Measurements from ENCODE around the gene PAK1IP1. TPM values are rescaled to one million over a fixed set of nuclear protein-coding genes. Genes with fewer than 3 reads are reported as not detected.

Gene PAK1IP1
- total and polyA plus RNA-seq, 10 of the 15 experiments (the other 5 are each of a cell fraction or from before 2014, with no cell fraction given): 26.0 to 98.5 (median 47.8) TPM

DNA sequence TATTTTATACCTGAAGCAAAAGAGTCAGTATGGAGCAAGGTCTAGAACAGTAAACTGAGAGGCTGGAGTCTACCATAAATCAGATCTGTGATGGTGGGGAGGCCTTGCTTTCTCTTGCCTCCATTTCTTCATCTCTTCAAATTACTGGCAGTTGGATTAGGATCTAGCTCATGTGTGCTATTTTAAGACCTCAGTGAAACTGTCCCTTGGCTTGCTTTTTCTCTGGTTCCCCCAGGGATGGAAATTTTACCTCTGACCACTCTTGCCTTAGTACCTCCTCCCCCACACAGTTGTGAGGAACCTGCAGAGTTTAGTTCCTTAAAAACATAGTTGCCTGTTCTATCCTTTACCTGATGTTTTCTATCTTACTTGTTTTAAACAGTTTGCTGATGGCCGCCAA, 61.3 kb downstream of the PAK1IP1 start (continued):
- TF ChIP-seq, protein P1, sequence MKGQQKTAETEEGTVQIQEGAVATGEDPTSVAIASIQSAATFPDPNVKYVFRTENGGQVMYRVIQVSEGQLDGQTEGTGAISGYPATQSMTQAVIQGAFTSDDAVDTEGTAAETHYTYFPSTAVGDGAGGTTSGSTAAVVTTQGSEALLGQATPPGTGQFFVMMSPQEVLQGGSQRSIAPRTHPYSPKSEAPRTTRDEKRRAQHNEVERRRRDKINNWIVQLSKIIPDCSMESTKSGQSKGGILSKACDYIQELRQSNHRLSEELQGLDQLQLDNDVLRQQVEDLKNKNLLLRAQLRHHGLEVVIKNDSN (IDR thresholded peaks at IDR 0.05; ENCODE audit: borderline replicate concordance, extremely low read length, insufficient read depth, low read depth, low read length): no peak
- no peak for TF ChIP-seq DPF2 (IDR thresholded peaks at IDR 0.05)
- TF ChIP-seq KLF5 (IDR thresholded peaks at IDR 0.05; ENCODE audit: partially characterized antibody): no peak
- TF ChIP-seq, protein P2, sequence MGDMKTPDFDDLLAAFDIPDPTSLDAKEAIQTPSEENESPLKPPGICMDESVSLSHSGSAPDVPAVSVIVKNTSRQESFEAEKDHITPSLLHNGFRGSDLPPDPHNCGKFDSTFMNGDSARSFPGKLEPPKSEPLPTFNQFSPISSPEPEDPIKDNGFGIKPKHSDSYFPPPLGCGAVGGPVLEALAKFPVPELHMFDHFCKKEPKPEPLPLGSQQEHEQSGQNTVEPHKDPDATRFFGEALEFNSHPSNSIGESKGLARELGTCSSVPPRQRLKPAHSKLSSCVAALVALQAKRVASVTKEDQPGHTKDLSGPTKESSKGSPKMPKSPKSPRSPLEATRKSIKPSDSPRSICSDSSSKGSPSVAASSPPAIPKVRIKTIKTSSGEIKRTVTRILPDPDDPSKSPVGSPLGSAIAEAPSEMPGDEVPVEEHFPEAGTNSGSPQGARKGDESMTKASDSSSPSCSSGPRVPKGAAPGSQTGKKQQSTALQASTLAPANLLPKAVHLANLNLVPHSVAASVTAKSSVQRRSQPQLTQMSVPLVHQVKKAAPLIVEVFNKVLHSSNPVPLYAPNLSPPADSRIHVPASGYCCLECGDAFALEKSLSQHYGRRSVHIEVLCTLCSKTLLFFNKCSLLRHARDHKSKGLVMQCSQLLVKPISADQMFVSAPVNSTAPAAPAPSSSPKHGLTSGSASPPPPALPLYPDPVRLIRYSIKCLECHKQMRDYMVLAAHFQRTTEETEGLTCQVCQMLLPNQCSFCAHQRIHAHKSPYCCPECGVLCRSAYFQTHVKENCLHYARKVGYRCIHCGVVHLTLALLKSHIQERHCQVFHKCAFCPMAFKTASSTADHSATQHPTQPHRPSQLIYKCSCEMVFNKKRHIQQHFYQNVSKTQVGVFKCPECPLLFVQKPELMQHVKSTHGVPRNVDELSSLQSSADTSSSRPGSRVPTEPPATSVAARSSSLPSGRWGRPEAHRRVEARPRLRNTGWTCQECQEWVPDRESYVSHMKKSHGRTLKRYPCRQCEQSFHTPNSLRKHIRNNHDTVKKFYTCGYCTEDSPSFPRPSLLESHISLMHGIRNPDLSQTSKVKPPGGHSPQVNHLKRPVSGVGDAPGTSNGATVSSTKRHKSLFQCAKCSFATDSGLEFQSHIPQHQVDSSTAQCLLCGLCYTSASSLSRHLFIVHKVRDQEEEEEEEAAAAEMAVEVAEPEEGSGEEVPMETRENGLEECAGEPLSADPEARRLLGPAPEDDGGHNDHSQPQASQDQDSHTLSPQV (IDR thresholded peaks at IDR 0.05): no peak
- no peak for TF ChIP-seq SMC3 (IDR thresholded peaks at IDR 0.05; ENCODE audit: borderline replicate concordance, low read length)
- TF ChIP-seq WRNIP1 (IDR thresholded peaks at IDR 0.05; ENCODE audit: borderline replicate concordance, low read depth, low read length): no peak
- no peak for TF ChIP-seq CHD4 (IDR thresholded peaks at IDR 0.05)
- no peak for TF ChIP-seq POLR2AphosphoS5 (IDR thresholded peaks at IDR 0.05; ENCODE audit: low read length)
- TF ChIP-seq NRF1 (conservative IDR thresholded peaks at IDR 0.05; ENCODE audit: low read depth, low read length): no peak

Small RNAs within 50 kb of the gene (small RNA-seq; reads per million reads assigned to genes)
- gene RF00019 (not detected), gene RNA5SP203 (not detected)

Other genes starting within 250 kb of the PAK1IP1 start
- gene GCNT2, start 173.6 kb upstream of the PAK1IP1 start, total RNA-seq (2014; rRNA removed): 16.0 and 17.9 TPM in 2 replicates
- 21.6 and 23.2 TPM in 2 replicates for gene GCNT2, start 173.6 kb upstream of the PAK1IP1 start, total RNA-seq (2014; rRNA removed; fragmentation: Illumina TruSeq; extraction: Trizol)
- 12.0 and 15.3 TPM in 2 replicates for gene GCNT2, start 173.6 kb upstream of the PAK1IP1 start, total RNA-seq (2021)
- 5.0 and 6.8 TPM in 2 replicates for gene GCNT2, start 173.6 kb upstream of the PAK1IP1 start, polyA plus RNA-seq (2011; rRNA removed)
- 14.6 and 18.9 TPM in 2 replicates for gene GCNT2, start 173.6 kb upstream of the PAK1IP1 start, polyA plus RNA-seq (2014; fragmentation: Illumina TruSeq; extraction: Trizol)
- 1 to 10 TPM; 5.8 to 7.2 TPM for gene GCNT2, start 173.6 kb upstream of the PAK1IP1 start, polyA plus RNA-seq (2014; fragmentation: Nextera tagmentation; extraction: Ambion mirVana)
- gene GCNT2, start 173.6 kb upstream of the PAK1IP1 start, polyA plus RNA-seq (2014; rRNA removed): 10.4 and 11.0 TPM in 2 replicates
- gene GCNT2, start 173.6 kb upstream of the PAK1IP1 start, polyA plus RNA-seq (2016; fragmentation: Nextera tagmentation; extraction: Ambion mirVana): 10 to 100 TPM; 11.0 to 12.7 TPM
- gene C6orf52, start 356 bp upstream of the PAK1IP1 start, total RNA-seq (2014; rRNA removed): 2.7 and 3.3 TPM in 2 replicates
- 2.8 and 4.1 TPM in 2 replicates for gene C6orf52, start 356 bp upstream of the PAK1IP1 start, total RNA-seq (2014; rRNA removed; fragmentation: Illumina TruSeq; extraction: Trizol)
- gene C6orf52, start 356 bp upstream of the PAK1IP1 start, total RNA-seq (2021): 3.0 and 3.2 TPM in 2 replicates
- 5.5 and 6.0 TPM in 2 replicates for gene C6orf52, start 356 bp upstream of the PAK1IP1 start, polyA plus RNA-seq (2011; rRNA removed)
- gene C6orf52, start 356 bp upstream of the PAK1IP1 start, polyA plus RNA-seq (2014; fragmentation: Illumina TruSeq; extraction: Trizol): 4.3 and 5.7 TPM in 2 replicates
- 10 to 100 TPM; 13.1 to 15.1 TPM for gene C6orf52, start 356 bp upstream of the PAK1IP1 start, polyA plus RNA-seq (2014; fragmentation: Nextera tagmentation; extraction: Ambion mirVana)
- gene C6orf52, start 356 bp upstream of the PAK1IP1 start, polyA plus RNA-seq (2014; rRNA removed): 1.7 and 2.9 TPM in 2 replicates
- gene C6orf52, start 356 bp upstream of the PAK1IP1 start, polyA plus RNA-seq (2016; fragmentation: Nextera tagmentation; extraction: Ambion mirVana): 1 to 10 TPM; 7.4 to 9.3 TPM
- gene TMEM14C, start 28.1 kb downstream of the PAK1IP1 start, total RNA-seq (2014; rRNA removed): 72.9 and 80.4 TPM in 2 replicates
- gene TMEM14C, start 28.1 kb downstream of the PAK1IP1 start, total RNA-seq (2014; rRNA removed; fragmentation: Illumina TruSeq; extraction: Trizol): 66.0 and 71.7 TPM in 2 replicates
- gene TMEM14C, start 28.1 kb downstream of the PAK1IP1 start, total RNA-seq (2021): 67.1 and 75.1 TPM in 2 replicates
- 164 and 234 TPM in 2 replicates for gene TMEM14C, start 28.1 kb downstream of the PAK1IP1 start, polyA plus RNA-seq (2011; rRNA removed)
- 87.2 and 98.3 TPM in 2 replicates for gene TMEM14C, start 28.1 kb downstream of the PAK1IP1 start, polyA plus RNA-seq (2014; fragmentation: Illumina TruSeq; extraction: Trizol)
- gene TMEM14C, start 28.1 kb downstream of the PAK1IP1 start, polyA plus RNA-seq (2014; fragmentation: Nextera tagmentation; extraction: Ambion mirVana): 100 to 1,000 TPM; 169 to 224 TPM
- gene TMEM14C, start 28.1 kb downstream of the PAK1IP1 start, polyA plus RNA-seq (2014; rRNA removed): 77.9 and 103 TPM in 2 replicates
- 100 to 1,000 TPM; 199 to 207 TPM for gene TMEM14C, start 28.1 kb downstream of the PAK1IP1 start, polyA plus RNA-seq (2016; fragmentation: Nextera tagmentation; extraction: Ambion mirVana)
- gene TMEM14B, start 52.8 kb downstream of the PAK1IP1 start, total RNA-seq (2014; rRNA removed): 88.5 and 97.1 TPM in 2 replicates
- gene TMEM14B, start 52.8 kb downstream of the PAK1IP1 start, total RNA-seq (2014; rRNA removed; fragmentation: Illumina TruSeq; extraction: Trizol): 93.2 and 94.0 TPM in 2 replicates
- 80.5 and 90.0 TPM in 2 replicates for gene TMEM14B, start 52.8 kb downstream of the PAK1IP1 start, total RNA-seq (2021)
- 167 and 257 TPM in 2 replicates for gene TMEM14B, start 52.8 kb downstream of the PAK1IP1 start, polyA plus RNA-seq (2011; rRNA removed)
- gene TMEM14B, start 52.8 kb downstream of the PAK1IP1 start, polyA plus RNA-seq (2014; fragmentation: Illumina TruSeq; extraction: Trizol): 95.9 and 117 TPM in 2 replicates
- gene TMEM14B, start 52.8 kb downstream of the PAK1IP1 start, polyA plus RNA-seq (2014; fragmentation: Nextera tagmentation; extraction: Ambion mirVana): 100 to 1,000 TPM; 366 to 399 TPM
- gene TMEM14B, start 52.8 kb downstream of the PAK1IP1 start, polyA plus RNA-seq (2014; rRNA removed): 91.6 and 105 TPM in 2 replicates
- gene TMEM14B, start 52.8 kb downstream of the PAK1IP1 start, polyA plus RNA-seq (2016; fragmentation: Nextera tagmentation; extraction: Ambion mirVana): 100 to 1,000 TPM; 292 to 297 TPM
- 0.11 TPM in 2 replicates for gene MAK, start 143.6 kb downstream of the PAK1IP1 start, total RNA-seq (2014; rRNA removed)
- 0.05 and 0.13 TPM in 2 replicates for gene MAK, start 143.6 kb downstream of the PAK1IP1 start, total RNA-seq (2014; rRNA removed; fragmentation: Illumina TruSeq; extraction: Trizol)
- gene MAK, start 143.6 kb downstream of the PAK1IP1 start, total RNA-seq (2021): 0.05 and 0.08 TPM in 2 replicates
- gene MAK, start 143.6 kb downstream of the PAK1IP1 start, polyA plus RNA-seq (2011; rRNA removed): 0.03 TPM in 1 of 2 replicates, not detected in the other
- gene MAK, start 143.6 kb downstream of the PAK1IP1 start, polyA plus RNA-seq (2014; fragmentation: Illumina TruSeq; extraction: Trizol): 0.09 and 0.21 TPM in 2 replicates
- gene MAK, start 143.6 kb downstream of the PAK1IP1 start, polyA plus RNA-seq (2014; fragmentation: Nextera tagmentation; extraction: Ambion mirVana): under 1 TPM; 0.13 to 0.32 TPM
- 0.01 and 0.03 TPM in 2 replicates for gene MAK, start 143.6 kb downstream of the PAK1IP1 start, polyA plus RNA-seq (2014; rRNA removed)
- under 1 TPM; 0.20 to 0.90 TPM for gene MAK, start 143.6 kb downstream of the PAK1IP1 start, polyA plus RNA-seq (2016; fragmentation: Nextera tagmentation; extraction: Ambion mirVana)
- gene GCM2, start 187.1 kb downstream of the PAK1IP1 start, total RNA-seq (2014; rRNA removed): not detected in 2 replicates
- not detected in 2 replicates for gene GCM2, start 187.1 kb downstream of the PAK1IP1 start, total RNA-seq (2014; rRNA removed; fragmentation: Illumina TruSeq; extraction: Trizol)
- gene GCM2, start 187.1 kb downstream of the PAK1IP1 start, total RNA-seq (2021): not detected in 2 replicates
- not detected in 2 replicates for gene GCM2, start 187.1 kb downstream of the PAK1IP1 start, polyA plus RNA-seq (2011; rRNA removed)
- not detected in 2 replicates for gene GCM2, start 187.1 kb downstream of the PAK1IP1 start, polyA plus RNA-seq (2014; fragmentation: Illumina TruSeq; extraction: Trizol)
- gene GCM2, start 187.1 kb downstream of the PAK1IP1 start, polyA plus RNA-seq (2014; fragmentation: Nextera tagmentation; extraction: Ambion mirVana): not detected
- not detected in 2 replicates for gene GCM2, start 187.1 kb downstream of the PAK1IP1 start, polyA plus RNA-seq (2014; rRNA removed)
- not detected for gene GCM2, start 187.1 kb downstream of the PAK1IP1 start, polyA plus RNA-seq (2016; fragmentation: Nextera tagmentation; extraction: Ambion mirVana)
- gene SYCP2L, start 192.1 kb downstream of the PAK1IP1 start, total RNA-seq (2014; rRNA removed): not detected in 2 replicates
- not detected in 2 replicates for gene SYCP2L, start 192.1 kb downstream of the PAK1IP1 start, total RNA-seq (2014; rRNA removed; fragmentation: Illumina TruSeq; extraction: Trizol)
- not detected in 2 replicates for gene SYCP2L, start 192.1 kb downstream of the PAK1IP1 start, total RNA-seq (2021)
- gene SYCP2L, start 192.1 kb downstream of the PAK1IP1 start, polyA plus RNA-seq (2011; rRNA removed): 0.12 and 0.72 TPM in 2 replicates
- gene SYCP2L, start 192.1 kb downstream of the PAK1IP1 start, polyA plus RNA-seq (2014; fragmentation: Illumina TruSeq; extraction: Trizol): 0.04 TPM in 1 of 2 replicates, not detected in the other
- not detected for gene SYCP2L, start 192.1 kb downstream of the PAK1IP1 start, polyA plus RNA-seq (2014; fragmentation: Nextera tagmentation; extraction: Ambion mirVana)
- 0.03 TPM in 1 of 2 replicates, not detected in the other for gene SYCP2L, start 192.1 kb downstream of the PAK1IP1 start, polyA plus RNA-seq (2014; rRNA removed)
- gene SYCP2L, start 192.1 kb downstream of the PAK1IP1 start, polyA plus RNA-seq (2016; fragmentation: Nextera tagmentation; extraction: Ambion mirVana): not detected

Data from GM12878 (cell line).